Keratinocyte (primary cell): ENCODE data around the gene PIGZ.

Experiments
- EZH2 ChIP-seq: IDR thresholded peaks from one replicate; pipeline ENCODE4 v1.6.1; 2012; ENCODE audit warnings: inconsistent platforms, mild to moderate bottlenecking, low read length, moderate library complexity
- TF ChIP-seq, protein P1 (sequence below), 3 experiments: IDR thresholded peaks in 1 of 3; conservative IDR thresholded peaks in 1 of 3; optimal IDR thresholded peaks in 1 of 3; 2 replicates in 2 of 3; 3 replicates in 1 of 3; pipeline versions ENCODE3 to v1.5.1; 2011; ENCODE audit warnings: low read length in 3 of 3, mild to moderate bottlenecking in 3 of 3, moderate library complexity in 2 of 3, control low read depth in 1 of 3, inconsistent platforms in 1 of 3; ENCODE audit not compliant: insufficient read depth in 2 of 3; ENCODE audit errors: extremely low read depth in 1 of 3

GRCh38 chr3:196976941-196977340 lies 8.3 kb upstream of the PIGZ start:
- TF ChIP-seq, protein P1, sequence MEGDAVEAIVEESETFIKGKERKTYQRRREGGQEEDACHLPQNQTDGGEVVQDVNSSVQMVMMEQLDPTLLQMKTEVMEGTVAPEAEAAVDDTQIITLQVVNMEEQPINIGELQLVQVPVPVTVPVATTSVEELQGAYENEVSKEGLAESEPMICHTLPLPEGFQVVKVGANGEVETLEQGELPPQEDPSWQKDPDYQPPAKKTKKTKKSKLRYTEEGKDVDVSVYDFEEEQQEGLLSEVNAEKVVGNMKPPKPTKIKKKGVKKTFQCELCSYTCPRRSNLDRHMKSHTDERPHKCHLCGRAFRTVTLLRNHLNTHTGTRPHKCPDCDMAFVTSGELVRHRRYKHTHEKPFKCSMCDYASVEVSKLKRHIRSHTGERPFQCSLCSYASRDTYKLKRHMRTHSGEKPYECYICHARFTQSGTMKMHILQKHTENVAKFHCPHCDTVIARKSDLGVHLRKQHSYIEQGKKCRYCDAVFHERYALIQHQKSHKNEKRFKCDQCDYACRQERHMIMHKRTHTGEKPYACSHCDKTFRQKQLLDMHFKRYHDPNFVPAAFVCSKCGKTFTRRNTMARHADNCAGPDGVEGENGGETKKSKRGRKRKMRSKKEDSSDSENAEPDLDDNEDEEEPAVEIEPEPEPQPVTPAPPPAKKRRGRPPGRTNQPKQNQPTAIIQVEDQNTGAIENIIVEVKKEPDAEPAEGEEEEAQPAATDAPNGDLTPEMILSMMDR (optimal IDR thresholded peaks at IDR 0.05 in 1 of 3, IDR thresholded peaks at IDR 0.05 in 1 of 3, conservative IDR thresholded peaks at IDR 0.05 in 1 of 3; ENCODE audit: extremely low read depth in 1 of 3, insufficient read depth in 2 of 3, low read length in 3 of 3): no peak
- TF ChIP-seq EZH2: no peak
